Measurements from ENCODE around the gene C11orf16. TPM values are rescaled to one million over a fixed set of nuclear protein-coding genes. Genes with fewer than 3 reads are reported as not detected.

The C11orf16 gene
- total RNA-seq, 1 donor from 2014 or later = not detected

- H3K27ac Mint-ChIP-seq (ENCODE audit: unreplicated experiment) = no peak overlapping the region
- H3K27me3 Mint-ChIP-seq (ENCODE audit: unreplicated experiment) = no peaks in the 10 kb centered on the region
- DNase-seq (ENCODE audit: low spot score) = no peak
- no peaks in the 10 kb centered on the region for H3K9me3 Mint-ChIP-seq (ENCODE audit: unreplicated experiment)
- no peak overlapping the region for H3K4me3 Mint-ChIP-seq (ENCODE audit: unreplicated experiment)
- H3K36me3 Mint-ChIP-seq (ENCODE audit: low read depth, unreplicated experiment) = no peaks in the 10 kb centered on the region
- no peaks in the 10 kb centered on the region for H3K4me1 Mint-ChIP-seq (ENCODE audit: unreplicated experiment)
- TF ChIP-seq CTCF (IDR thresholded peaks at IDR 0.05; ENCODE audit: unreplicated experiment) = no peak
These were observed 14.6 kb upstream of the C11orf16 start for GRCh38 chr11:8947230-8947943.

GRCh38 chr11:8942518-8943066 is 9.8 kb upstream of the C11orf16 start, which contains the start of gene ASCL3:
TSS of gene ASCL3 (minus strand) at chr11:8943016. CDS start at chr11:8938161, 4,855 bp downstream.
- Mint-ChIP-seq H3K9me3 (ENCODE audit: unreplicated experiment) (no peaks in the 10 kb centered on the region), H3K27me3 (ENCODE audit: unreplicated experiment) (no peaks in the 10 kb centered on the region), H3K36me3 (ENCODE audit: low read depth, unreplicated experiment) (no peaks in the 10 kb centered on the region), H3K4me3 (ENCODE audit: unreplicated experiment) (no peak within 1 kb of the TSS), H3K27ac (ENCODE audit: unreplicated experiment) (no peak within 1 kb of the TSS), H3K4me1 (ENCODE audit: unreplicated experiment) (peaks cover 8% of the 10 kb centered on the region)
- TF ChIP-seq CTCF (IDR thresholded peaks at IDR 0.05; ENCODE audit: unreplicated experiment) = no peak
- no peak for DNase-seq (ENCODE audit: low spot score)

GRCh38 chr11:8941341-8942103 is 8.8 kb upstream of the C11orf16 start:
- Mint-ChIP-seq H3K4me1 (ENCODE audit: unreplicated experiment) (peaks cover 8% of the 10 kb centered on the region), H3K27ac (ENCODE audit: unreplicated experiment) (no peak overlapping the region), H3K36me3 (ENCODE audit: low read depth, unreplicated experiment) (no peaks in the 10 kb centered on the region), H3K27me3 (ENCODE audit: unreplicated experiment) (no peaks in the 10 kb centered on the region), H3K9me3 (ENCODE audit: unreplicated experiment) (no peaks in the 10 kb centered on the region), H3K4me3 (ENCODE audit: unreplicated experiment) (no peak overlapping the region)
- DNase-seq (ENCODE audit: low spot score) = no peak
- no peak for TF ChIP-seq CTCF (IDR thresholded peaks at IDR 0.05; ENCODE audit: unreplicated experiment)

- TF ChIP-seq CTCF (IDR thresholded peaks at IDR 0.05; ENCODE audit: unreplicated experiment) = no peak
- no peaks in the 10 kb centered on the region for H3K36me3 Mint-ChIP-seq (ENCODE audit: low read depth, unreplicated experiment)
- peaks cover 15% of the 10 kb centered on the region for H3K4me1 Mint-ChIP-seq (ENCODE audit: unreplicated experiment)
- H3K27ac Mint-ChIP-seq (ENCODE audit: unreplicated experiment) = no peak overlapping the region
- no peaks in the 10 kb centered on the region for H3K9me3 Mint-ChIP-seq (ENCODE audit: unreplicated experiment)
- DNase-seq (ENCODE audit: low spot score) = no peak
- H3K27me3 Mint-ChIP-seq (ENCODE audit: unreplicated experiment) = no peaks in the 10 kb centered on the region
- no peak overlapping the region for H3K4me3 Mint-ChIP-seq (ENCODE audit: unreplicated experiment)
These were observed 4.9 kb upstream of the C11orf16 start for GRCh38 chr11:8937659-8938058.
